ENCODE measurements around the gene FGGY.

The FGGY gene

GRCh38 chr1:59418363-59419144, 121.7 kb downstream of the FGGY start:
- no peak for DNase-seq

GRCh38 chr1:59419361-59420140, 122.7 kb downstream of the FGGY start:
- DNase-seq: no peak

- no peak for DNase-seq
These were observed 124.5 kb downstream of the FGGY start for GRCh38 chr1:59421232-59421920.

GRCh38 chr1:59422921-59423575, 126.2 kb downstream of the FGGY start:
- DNase-seq: no peak

GRCh38 chr1:59427155-59427554, 130.3 kb downstream of the FGGY start:
- DNase-seq: no peak

- DNase-seq: no peak
These were observed 130.9 kb downstream of the FGGY start for GRCh38 chr1:59427784-59428183.

GRCh38 chr1:59428828-59429227, 131.9 kb downstream of the FGGY start:
- DNase-seq: no peak

GRCh38 chr1:59429656-59430055, 132.8 kb downstream of the FGGY start:
- no peak for DNase-seq

- DNase-seq: no peak
These were observed 134.8 kb downstream of the FGGY start for GRCh38 chr1:59431566-59432294.

- DNase-seq: no peak
These were observed 135.9 kb downstream of the FGGY start for GRCh38 chr1:59432531-59433439.

- DNase-seq: no peak
These were observed 136.5 kb downstream of the FGGY start for GRCh38 chr1:59433440-59433813.

GRCh38 chr1:59434336-59434735, 137.4 kb downstream of the FGGY start:
- no peak for DNase-seq

GRCh38 chr1:59436637-59437036, 139.7 kb downstream of the FGGY start:
- no peak for DNase-seq

- no peak for DNase-seq
These were observed 141.2 kb downstream of the FGGY start for GRCh38 chr1:59438058-59438560.

- no peak for DNase-seq
These were observed 145.6 kb downstream of the FGGY start for GRCh38 chr1:59442492-59442891.

GRCh38 chr1:59443310-59443709, 146.4 kb downstream of the FGGY start:
- DNase-seq: no peak

- no peak for DNase-seq
These were observed 147.6 kb downstream of the FGGY start for GRCh38 chr1:59444520-59444919.

- no peak for DNase-seq
These were observed 148.1 kb downstream of the FGGY start for GRCh38 chr1:59445040-59445439.

- peak in 1 of 2 experiments; percentile 12 for DNase-seq
These were observed 149.5 kb downstream of the FGGY start for GRCh38 chr1:59446257-59446901.

GRCh38 chr1:59452026-59452425, 155.1 kb downstream of the FGGY start:
- no peak for DNase-seq

GRCh38 chr1:59452559-59452958, 155.7 kb downstream of the FGGY start:
- no peak for DNase-seq
